CD14-positive monocyte (primary cell): ENCODE results near the gene TRIAP1. TPM values are rescaled to one million over a fixed set of nuclear protein-coding genes. Genes with fewer than 3 reads are reported as not detected.

Experiments used
- DNase-seq, 3 donors: peaks; one replicate each; pipeline ENCODE4 v3.0.0-alpha.2; 2011 to 2022
- H2AFZ ChIP-seq: 2 replicates; pipeline ENCODE4 v1.6.0; 2012; ENCODE audit warnings: mild to moderate bottlenecking, low read depth, low read length, inconsistent platforms; ENCODE audit not compliant: insufficient read depth, poor library complexity, severe bottlenecking
- H3K27ac ChIP-seq, 2 donors: 1 replicate in 1 of 2; 2 replicates in 1 of 2; pipeline ENCODE4 v1.5.1; 2012 to 2013; ENCODE audit warnings: low read length in 2 of 2, control low read depth in 1 of 2, inconsistent platforms in 1 of 2, low read depth in 1 of 2, mild to moderate bottlenecking in 1 of 2
- H3K27me3 ChIP-seq, 2 donors: one replicate each; pipeline versions ENCODE4 v1.6.0 to v1.6.1; 2011 to 2013; ENCODE audit warnings: low read length in 2 of 2; ENCODE audit not compliant: control insufficient read depth in 2 of 2, insufficient read depth in 2 of 2
- H3K36me3 ChIP-seq, 2 donors: replicated peaks in 1 of 2; 1 replicate in 1 of 2; 2 replicates in 1 of 2; pipeline versions ENCODE4 v1.5.1 to v1.6.1; 2012 to 2013; ENCODE audit warnings: low read length in 2 of 2, control low read depth in 1 of 2, inconsistent platforms in 1 of 2, mild to moderate bottlenecking in 1 of 2; ENCODE audit not compliant: insufficient read depth in 2 of 2, control insufficient read depth in 1 of 2
- H3K4me1 ChIP-seq, 2 donors: 1 replicate in 1 of 2; 2 replicates in 1 of 2; pipeline versions ENCODE4 v1.5.1 to v1.6.1; 2012 to 2013; ENCODE audit warnings: low read length in 2 of 2, control low read depth in 1 of 2, inconsistent platforms in 1 of 2, mild to moderate bottlenecking in 1 of 2, moderate library complexity in 1 of 2; ENCODE audit not compliant: insufficient read depth in 2 of 2, control insufficient read depth in 1 of 2
- H3K4me2 ChIP-seq: replicated peaks from 2 replicates; pipeline ENCODE3; 2012; ENCODE audit warnings: low read length, moderate library complexity, mild to moderate bottlenecking; ENCODE audit not compliant: poor library complexity, severe bottlenecking; ENCODE audit errors: extremely low read depth
- H3K4me3 ChIP-seq, 3 experiments: fragments of 200-600 bp in 1 of 3; sonication (generic) in 1 of 3; replicated peaks in 1 of 3; 1 replicate in 2 of 3; 2 replicates in 1 of 3; pipeline ENCODE4 v1.5.1; 2011 to 2013; ENCODE audit warnings: low read length in 3 of 3, mild to moderate bottlenecking in 3 of 3, control low read depth in 2 of 3, low read depth in 2 of 3, inconsistent platforms in 1 of 3, moderate library complexity in 1 of 3
- H3K79me2 ChIP-seq: 2 replicates; pipeline ENCODE4 v1.6.0; 2012; ENCODE audit warnings: mild to moderate bottlenecking, control low read depth, inconsistent platforms, low read length, moderate library complexity; ENCODE audit not compliant: insufficient read depth
- H3K9ac ChIP-seq: 2 replicates; pipeline ENCODE4 v1.6.0; 2017; ENCODE audit warnings: low read length, mild to moderate bottlenecking; ENCODE audit not compliant: insufficient read depth, poor library complexity, severe bottlenecking
- H3K9me3 ChIP-seq, 2 donors: replicated peaks in 1 of 2; 1 replicate in 1 of 2; 2 replicates in 1 of 2; pipeline versions ENCODE4 v1.5.1 to v1.6.1; 2012 to 2013; ENCODE audit warnings: low read length in 2 of 2, control low read depth in 1 of 2; ENCODE audit not compliant: control insufficient read depth in 1 of 2, insufficient read depth in 1 of 2
- H4K20me1 ChIP-seq: 2 replicates; pipeline ENCODE4 v1.6.0; 2012; ENCODE audit warnings: mild to moderate bottlenecking, low read length, control low read depth, moderate library complexity; ENCODE audit not compliant: insufficient read depth
- H3K27ac Mint-ChIP-seq, 7 donors: one replicate each; pipeline ENCODE4 v1.8.0; 2020; ENCODE audit warnings: mild to moderate bottlenecking in 7 of 7, mixed read lengths in 7 of 7, moderate library complexity in 6 of 7, inconsistent platforms in 2 of 7
- H3K27me3 Mint-ChIP-seq, 3 donors: one replicate each; pipeline ENCODE4 v1.8.0; 2021 to 2022; ENCODE audit warnings: low read depth in 3 of 3, mild to moderate bottlenecking in 3 of 3, mixed read lengths in 3 of 3, moderate library complexity in 3 of 3, inconsistent platforms in 1 of 3
- H3K36me3 Mint-ChIP-seq, 2 donors: one replicate each; pipeline ENCODE4 v1.8.0; 2020; ENCODE audit warnings: mixed read lengths in 2 of 2, inconsistent platforms in 1 of 2, mild to moderate bottlenecking in 1 of 2
- H3K4me1 Mint-ChIP-seq: one replicate; pipeline ENCODE4 v1.8.0; 2020; ENCODE audit warnings: mild to moderate bottlenecking, mixed read lengths
- H3K4me3 Mint-ChIP-seq, 2 donors: one replicate each; pipeline ENCODE4 v1.8.0; 2020; ENCODE audit warnings: mild to moderate bottlenecking in 2 of 2, mixed read lengths in 2 of 2, moderate library complexity in 1 of 2
- H3K9me3 Mint-ChIP-seq, 7 donors: one replicate each; pipeline ENCODE4 v1.8.0; 2020 to 2022; ENCODE audit warnings: mixed read lengths in 7 of 7, mild to moderate bottlenecking in 6 of 7, moderate library complexity in 6 of 7, inconsistent platforms in 2 of 7
- CTCF ChIP-seq: fragments of 200-600 bp; IDR thresholded peaks from one replicate; pipeline ENCODE4 v1.8.0; 2022; ENCODE audit warnings: antibody characterized with exemption, mild to moderate bottlenecking
- WGBS: methylation state at CpG from one replicate; pipeline ENCODE4 v1.1.5; 2013; ENCODE audit warnings: missing lambda C conversion rate; ENCODE audit not compliant: insufficient coverage; 5-methylcytosine and 5-hydroxymethylcytosine counted together
- intact Hi-C, 2 donors: fragments of 100-400 bp; cut with micrococcal nuclease; formaldehyde crosslinking; loops; one replicate each; pipeline versions ENCODE4 v1.15.0 to v1.15.1; 2023
- polyA plus RNA-seq, 3 donors: library from polyadenylated mRNA; depleted of rRNA in 1 of 3; unstranded in 2 of 3; stranded (reverse) in 1 of 3; fragments of 300-500 nt in 2 of 3; fragments of >200 nt in 1 of 3; fragmentation: Illumina TruSeq in 2 of 3; gene quantifications; 1 replicate in 2 of 3; 2 replicates in 1 of 3; pipeline ENCODE4 v1.2.3, GENCODE V29; 2012 to 2021

TRIAP1 gene
- polyA plus RNA-seq, 3 donors, result 11.3 to 61.9 (median 57.0) TPM

DNA sequence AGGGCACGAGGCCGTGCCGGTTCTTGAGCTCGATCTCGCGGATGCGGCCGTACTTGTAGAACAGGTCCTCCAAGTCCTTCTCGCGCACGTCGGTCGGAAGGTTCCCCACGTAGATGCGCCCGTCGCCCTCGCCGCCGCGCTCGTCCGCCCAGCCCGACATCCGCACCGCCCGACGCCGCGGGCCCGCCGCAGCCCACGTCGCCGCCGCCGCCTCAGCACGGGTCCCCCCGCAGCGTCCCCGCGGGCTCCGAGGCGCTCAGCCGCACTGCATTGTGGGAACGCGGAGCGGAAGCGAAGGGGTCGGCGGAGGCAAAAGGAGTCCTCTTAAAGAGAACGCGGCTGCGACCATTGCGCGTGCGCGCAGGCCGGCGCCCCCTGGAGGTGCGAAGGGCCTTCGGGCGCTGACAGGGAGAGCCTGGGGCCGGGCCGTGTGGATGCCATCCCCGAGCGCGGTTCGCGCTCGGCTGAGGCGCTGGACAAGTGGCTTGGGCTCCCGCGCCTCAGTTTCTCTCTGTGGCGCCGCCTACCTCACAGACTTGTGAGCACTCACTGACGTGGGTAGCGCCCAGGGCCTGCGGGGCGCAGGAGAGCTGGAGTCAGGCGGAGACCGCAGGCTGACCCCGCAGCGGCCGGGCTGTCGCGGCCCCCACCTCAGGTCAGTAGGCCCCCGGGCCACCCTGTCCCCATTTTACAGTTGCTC lies 23.4 kb upstream of the TRIAP1 start, which contains the start of gene SRSF9:
SRSF9 (minus strand) TSS at position 299 of the 700 bp plus-strand sequence; CDS start at position 160, 139 bp downstream.
- H3K27me3 Mint-ChIP-seq, result no peaks in the 10 kb centered on the region
- H3K27ac Mint-ChIP-seq, result peak within 1 kb of the TSS; percentile 86 to 97 (median 95)
- Histone ChIP-seq H3K27me3 (no peaks in the 10 kb centered on the region), H3K27ac (peak within 1 kb of the TSS; percentile 75 to 86), H3K4me2 (peak within 1 kb of the TSS; percentile 97), H3K9ac (peak within 1 kb of the TSS; percentile 86), H3K9me3 (no peaks in the 10 kb centered on the region), H2AFZ (peak within 1 kb of the TSS; percentile 99), H3K79me2 (peaks cover 58% of the 10 kb centered on the region), H3K36me3 (peaks cover 22 to 31% of the 10 kb centered on the region in 2 donors), H4K20me1 (peaks cover 44% of the 10 kb centered on the region), H3K4me1 (peaks cover 16 to 28% of the 10 kb centered on the region in 2 donors), H3K4me3 (peak within 1 kb of the TSS; percentile 54 to 81 (median 79))
- H3K4me3 Mint-ChIP-seq, result peak within 1 kb of the TSS; percentile 95 to 98
- peaks cover 32% of the 10 kb centered on the region for H3K4me1 Mint-ChIP-seq
- WGBS, result under 1% methylated on average over 85 of the region's 88 CpGs
- intact Hi-C loops, result no loop called here
- peaks cover 0 to 2% (median 0%) of the 10 kb centered on the region in 7 donors for H3K9me3 Mint-ChIP-seq
- peak; percentile 96 for TF ChIP-seq CTCF
- DNase-seq, result peak; percentile 96 to 97 (median 96)
- peaks cover 17 to 28% of the 10 kb centered on the region in 2 donors for H3K36me3 Mint-ChIP-seq

DNA sequence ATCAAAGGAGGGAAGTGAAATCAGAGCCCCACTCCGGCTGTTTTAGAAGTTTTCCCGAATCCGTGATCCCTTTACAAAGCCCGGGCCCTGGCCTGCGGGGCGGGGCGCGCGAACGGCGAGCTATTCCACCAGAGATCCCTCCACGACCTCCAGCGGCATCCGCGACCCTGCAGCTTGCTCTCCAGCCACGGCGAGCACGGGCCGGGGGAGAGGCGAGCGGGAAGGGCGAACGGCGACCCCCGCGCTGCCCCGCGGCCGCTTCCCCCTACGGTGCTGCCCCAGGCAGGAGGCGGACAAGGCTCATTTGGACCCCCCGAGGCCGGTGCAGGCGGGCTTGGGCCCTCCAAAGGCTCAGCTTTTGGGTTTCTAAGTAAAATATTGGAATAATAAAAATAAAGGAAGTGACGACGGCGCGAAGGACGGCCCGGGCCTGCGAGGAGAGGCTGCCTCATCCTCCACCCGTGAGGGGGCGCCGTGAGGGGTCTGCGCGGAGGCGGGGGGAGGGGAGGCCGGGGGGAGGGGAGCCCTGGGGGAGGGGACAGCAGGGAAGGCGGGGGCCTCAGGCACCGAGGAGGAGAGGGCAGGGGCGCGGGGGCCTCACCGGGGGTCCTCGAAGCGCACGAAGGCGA lies 22.8 kb upstream of the TRIAP1 start:
- no peak for DNase-seq
- H3K9me3 ChIP-seq, result no peaks in the 10 kb centered on the region
- WGBS, result 0% methylated on average over 43 of the region's 57 CpGs
- peaks cover 28 to 38% of the 10 kb centered on the region in 2 donors for H3K36me3 ChIP-seq
- Mint-ChIP-seq H3K27ac (peak overlapping the region; percentile 86 to 97 (median 95)), H3K36me3 (peaks cover 24 to 35% of the 10 kb centered on the region in 2 donors), H3K4me3 (peak overlapping the region; percentile 95 to 98), H3K4me1 (peaks cover 28% of the 10 kb centered on the region), H3K27me3 (no peaks in the 10 kb centered on the region), H3K9me3 (peaks cover 0 to 2% (median 0%) of the 10 kb centered on the region in 7 donors)
- peak overlapping the region; percentile 54 to 81 (median 79) for H3K4me3 ChIP-seq
- no peak for TF ChIP-seq CTCF
- H3K79me2 ChIP-seq, result peaks cover 64% of the 10 kb centered on the region
- peak overlapping the region; percentile 75 to 86 for H3K27ac ChIP-seq
- peak overlapping the region; percentile 99 for H2AFZ ChIP-seq
- peaks cover 14 to 26% of the 10 kb centered on the region in 2 donors for H3K4me1 ChIP-seq
- H4K20me1 ChIP-seq, result peaks cover 51% of the 10 kb centered on the region
- intact Hi-C loops, result no loop called here
- no peaks in the 10 kb centered on the region for H3K27me3 ChIP-seq
- peak overlapping the region; percentile 97 for H3K4me2 ChIP-seq
- peak overlapping the region; percentile 86 for H3K9ac ChIP-seq
